ENCODE data around the gene ARRB1. TPM values are rescaled to one million over a fixed set of nuclear protein-coding genes. Genes with fewer than 3 reads are reported as not detected.

ARRB1 gene
- total RNA-seq, 1 donor = 14.5 TPM

DNA sequence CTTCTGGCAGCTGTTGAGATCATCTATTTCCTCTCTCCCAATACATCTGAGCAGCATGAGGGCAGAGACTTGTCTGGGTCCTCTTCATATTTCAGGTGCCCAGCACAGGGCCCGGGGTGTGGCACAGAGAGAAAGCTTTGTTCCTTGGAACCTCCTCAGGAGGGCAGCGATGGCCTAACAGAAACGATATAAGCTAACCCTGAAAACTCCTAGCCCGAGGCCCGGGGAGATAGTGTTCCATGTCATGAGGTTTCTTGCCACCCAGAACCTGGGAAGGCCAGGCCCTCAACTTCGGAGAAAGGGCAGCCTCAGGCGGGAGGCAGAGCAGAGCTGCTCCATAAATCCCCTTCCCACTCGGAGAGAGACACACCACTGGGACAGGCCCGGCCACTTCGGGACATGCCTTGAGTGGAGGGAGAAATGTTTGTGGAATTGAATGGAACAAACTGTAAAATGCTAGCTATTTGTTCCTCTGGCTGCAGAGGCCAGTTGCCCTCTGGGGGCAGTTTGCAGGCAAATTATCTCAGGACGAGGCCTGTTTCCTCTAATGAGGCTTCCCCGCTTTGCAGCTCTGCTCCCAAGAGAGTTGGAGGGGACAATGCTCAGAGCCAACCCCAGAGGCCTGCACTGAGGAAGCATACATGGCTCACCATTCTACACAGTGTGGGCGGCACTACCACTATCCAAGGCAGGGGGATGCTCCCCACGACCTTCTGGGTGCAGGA lies 11.6 kb downstream of the ARRB1 start:
- no peaks in the 10 kb centered on the region for H3K9me3 ChIP-seq (ENCODE audit: low read depth, low read length)
- no peak for TF ChIP-seq CTCF (IDR thresholded peaks at IDR 0.05; ENCODE audit: extremely low read depth, low read depth, low read length)
- H3K4me1 ChIP-seq (ENCODE audit: insufficient read depth, low read length) = peaks cover 45% of the 10 kb centered on the region
- no peaks in the 10 kb centered on the region for H3K36me3 ChIP-seq (ENCODE audit: insufficient read depth, low read length)
- H3K27me3 ChIP-seq (ENCODE audit: insufficient read depth, low read length) = no peaks in the 10 kb centered on the region
- no peaks in the 10 kb centered on the region for H3K79me2 ChIP-seq (ENCODE audit: insufficient read depth, low read length)
- no peak overlapping the region for H3K4me3 ChIP-seq (ENCODE audit: insufficient read depth, low read length)
- H3K27ac ChIP-seq (ENCODE audit: low read depth, low read length) = peak overlapping the region; percentile 45
- peak overlapping the region; percentile 61 for H2AFZ ChIP-seq (ENCODE audit: low read length)
- no peaks in the 10 kb centered on the region for H4K20me1 ChIP-seq (ENCODE audit: insufficient read depth, low read length)
- peak; percentile 85 for DNase-seq (ENCODE audit: insufficient read length, low spot score, missing footprints)
- H3K4me2 ChIP-seq (ENCODE audit: insufficient read depth, low read length) = peak overlapping the region; percentile 50

DNA sequence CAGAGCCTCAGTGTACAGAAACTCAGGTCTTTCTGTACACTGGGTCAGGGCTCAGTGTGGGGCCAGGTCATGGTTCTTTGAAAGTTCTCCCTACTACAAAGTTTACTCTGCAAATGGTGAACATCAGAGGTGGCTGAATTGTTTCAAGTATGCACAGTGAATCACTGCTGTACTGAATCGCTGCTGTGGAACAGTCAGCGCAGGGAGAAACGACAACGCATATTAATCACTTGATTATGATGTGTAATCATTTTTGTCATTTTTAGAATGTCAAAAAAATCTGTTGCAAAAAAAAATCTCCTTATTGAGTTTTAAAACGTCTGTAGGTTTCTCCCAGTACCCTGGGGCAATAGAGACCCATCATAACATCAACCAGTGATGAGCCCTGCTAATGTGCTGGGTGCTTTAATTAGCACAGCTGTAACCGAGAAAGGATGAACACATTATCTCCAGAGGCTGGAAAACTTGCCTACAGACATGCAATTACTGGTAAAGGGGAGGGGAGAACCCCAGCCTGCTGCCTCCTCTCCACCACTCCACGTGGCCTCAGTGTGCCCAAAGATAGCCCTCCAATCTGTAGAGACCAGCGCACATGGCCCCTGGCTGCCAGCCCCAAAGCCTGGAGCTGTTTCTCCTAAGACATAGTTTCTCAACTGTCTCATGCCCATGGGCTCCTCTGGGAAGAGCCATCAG lies 12.8 kb downstream of the ARRB1 start:
- H3K36me3 ChIP-seq (ENCODE audit: insufficient read depth, low read length) = no peaks in the 10 kb centered on the region
- peak overlapping the region; percentile 48 for H3K4me2 ChIP-seq (ENCODE audit: insufficient read depth, low read length)
- H4K20me1 ChIP-seq (ENCODE audit: insufficient read depth, low read length) = no peaks in the 10 kb centered on the region
- H2AFZ ChIP-seq (ENCODE audit: low read length) = peak overlapping the region; percentile 15
- no peak overlapping the region for H3K4me3 ChIP-seq (ENCODE audit: insufficient read depth, low read length)
- H3K79me2 ChIP-seq (ENCODE audit: insufficient read depth, low read length) = no peaks in the 10 kb centered on the region
- peak; percentile 81 for DNase-seq (ENCODE audit: insufficient read length, low spot score, missing footprints)
- peak overlapping the region; percentile 45 for H3K27ac ChIP-seq (ENCODE audit: low read depth, low read length)
- TF ChIP-seq CTCF (IDR thresholded peaks at IDR 0.05; ENCODE audit: extremely low read depth, low read depth, low read length) = no peak
- peaks cover 45% of the 10 kb centered on the region for H3K4me1 ChIP-seq (ENCODE audit: insufficient read depth, low read length)
- no peaks in the 10 kb centered on the region for H3K27me3 ChIP-seq (ENCODE audit: insufficient read depth, low read length)
- no peaks in the 10 kb centered on the region for H3K9me3 ChIP-seq (ENCODE audit: low read depth, low read length)

DNA sequence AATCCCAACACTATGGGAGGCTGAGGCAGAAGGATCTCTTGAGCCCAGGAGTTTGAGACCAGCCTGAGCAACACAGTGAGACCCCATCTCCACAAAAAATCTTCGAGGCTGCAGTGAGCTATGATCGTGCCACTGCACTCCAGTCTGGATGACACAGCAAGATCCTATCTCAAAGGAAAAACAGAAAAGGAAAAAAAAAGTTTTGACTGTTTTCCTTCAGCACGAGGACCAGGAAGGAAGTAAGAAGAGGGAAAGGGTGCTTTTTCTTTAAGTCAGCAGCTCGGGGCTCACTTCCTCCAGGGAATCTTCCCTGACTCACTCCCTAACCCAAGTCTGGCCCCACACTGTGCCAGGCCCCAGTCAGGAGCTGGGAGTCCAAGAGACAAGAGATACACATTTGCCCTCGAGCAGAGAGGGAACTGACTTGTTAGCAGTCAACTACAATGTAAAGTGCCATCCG lies 14.2 kb downstream of the ARRB1 start:
- no peaks in the 10 kb centered on the region for H4K20me1 ChIP-seq (ENCODE audit: insufficient read depth, low read length)
- H3K27ac ChIP-seq (ENCODE audit: low read depth, low read length) = peak overlapping the region; percentile 62
- no peak for TF ChIP-seq CTCF (IDR thresholded peaks at IDR 0.05; ENCODE audit: extremely low read depth, low read depth, low read length)
- peak overlapping the region; percentile 24 for H3K4me2 ChIP-seq (ENCODE audit: insufficient read depth, low read length)
- peak overlapping the region; percentile 36 for H2AFZ ChIP-seq (ENCODE audit: low read length)
- no peaks in the 10 kb centered on the region for H3K79me2 ChIP-seq (ENCODE audit: insufficient read depth, low read length)
- no peaks in the 10 kb centered on the region for H3K36me3 ChIP-seq (ENCODE audit: insufficient read depth, low read length)
- peak; percentile 92 for DNase-seq (ENCODE audit: insufficient read length, low spot score, missing footprints)
- no peak overlapping the region for H3K4me3 ChIP-seq (ENCODE audit: insufficient read depth, low read length)
- H3K27me3 ChIP-seq (ENCODE audit: insufficient read depth, low read length) = no peaks in the 10 kb centered on the region
- H3K4me1 ChIP-seq (ENCODE audit: insufficient read depth, low read length) = peaks cover 40% of the 10 kb centered on the region
- H3K9me3 ChIP-seq (ENCODE audit: low read depth, low read length) = no peaks in the 10 kb centered on the region

GRCh38 chr11:75334976-75335375 lies 16.5 kb downstream of the ARRB1 start:
- peaks cover 30% of the 10 kb centered on the region for H3K4me1 ChIP-seq (ENCODE audit: insufficient read depth, low read length)
- no peak for TF ChIP-seq CTCF (IDR thresholded peaks at IDR 0.05; ENCODE audit: extremely low read depth, low read depth, low read length)
- H3K79me2 ChIP-seq (ENCODE audit: insufficient read depth, low read length) = no peaks in the 10 kb centered on the region
- H2AFZ ChIP-seq (ENCODE audit: low read length) = no peak overlapping the region
- DNase-seq (ENCODE audit: insufficient read length, low spot score, missing footprints) = no peak
- H4K20me1 ChIP-seq (ENCODE audit: insufficient read depth, low read length) = no peaks in the 10 kb centered on the region
- no peaks in the 10 kb centered on the region for H3K9me3 ChIP-seq (ENCODE audit: low read depth, low read length)
- H3K27me3 ChIP-seq (ENCODE audit: insufficient read depth, low read length) = no peaks in the 10 kb centered on the region
- H3K36me3 ChIP-seq (ENCODE audit: insufficient read depth, low read length) = no peaks in the 10 kb centered on the region
- H3K27ac ChIP-seq (ENCODE audit: low read depth, low read length) = no peak overlapping the region
- H3K4me3 ChIP-seq (ENCODE audit: insufficient read depth, low read length) = no peak overlapping the region
- no peak overlapping the region for H3K4me2 ChIP-seq (ENCODE audit: insufficient read depth, low read length)
